HL-60 (cell line): ENCODE measurements around the gene L3MBTL2.

Source experiments
- POLR2AphosphoS5 ChIP-seq: IDR thresholded peaks from 2 replicates; pipeline ENCODE4 v1.6.1; 2012; ENCODE audit warnings: low read depth
- REST ChIP-seq: IDR thresholded peaks from 2 replicates; pipeline ENCODE4 v1.6.1; 2012; ENCODE audit warnings: low read depth; ENCODE audit not compliant: insufficient replicate concordance
- TF ChIP-seq, protein P1 (sequence below): IDR thresholded peaks from one replicate; pipeline ENCODE4 v1.5.1; 2011; ENCODE audit warnings: low read length, control low read depth, inconsistent platforms; ENCODE audit not compliant: insufficient read depth

DNA sequence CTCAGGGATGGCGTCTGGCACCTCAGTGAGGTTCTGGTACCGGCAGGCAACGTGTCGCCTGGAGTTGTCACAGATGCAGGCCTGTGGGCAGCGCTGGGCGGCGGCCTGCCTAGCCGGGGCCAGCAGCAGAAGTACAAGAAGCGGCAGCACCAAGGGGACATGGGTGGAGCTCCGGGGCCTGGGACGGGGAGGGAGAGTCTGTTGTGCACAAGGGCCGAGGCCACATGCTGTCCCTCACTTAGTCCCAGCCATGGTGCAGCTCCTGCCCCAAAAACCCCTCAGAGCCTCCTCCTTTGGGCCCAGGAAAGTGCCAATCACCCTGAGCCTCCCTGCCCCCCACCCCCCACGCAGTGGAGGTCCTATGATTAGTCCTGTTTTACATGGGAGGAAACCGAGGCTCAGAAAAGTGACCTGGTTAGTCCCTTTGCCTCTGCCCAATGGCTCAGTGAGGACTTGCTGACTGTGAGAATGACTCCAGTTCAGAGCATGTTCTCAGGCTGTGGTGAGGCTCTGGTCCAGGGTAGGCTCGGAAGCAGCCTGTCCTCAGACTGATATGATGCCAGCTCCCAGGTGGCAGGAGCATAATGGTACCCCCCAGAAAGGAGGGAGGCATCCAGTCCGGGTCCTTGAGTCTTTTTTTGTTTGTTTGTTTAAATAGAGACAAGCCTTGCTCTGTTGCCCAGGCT is 34.5 kb downstream of the L3MBTL2 start:
- TF ChIP-seq, protein P1, sequence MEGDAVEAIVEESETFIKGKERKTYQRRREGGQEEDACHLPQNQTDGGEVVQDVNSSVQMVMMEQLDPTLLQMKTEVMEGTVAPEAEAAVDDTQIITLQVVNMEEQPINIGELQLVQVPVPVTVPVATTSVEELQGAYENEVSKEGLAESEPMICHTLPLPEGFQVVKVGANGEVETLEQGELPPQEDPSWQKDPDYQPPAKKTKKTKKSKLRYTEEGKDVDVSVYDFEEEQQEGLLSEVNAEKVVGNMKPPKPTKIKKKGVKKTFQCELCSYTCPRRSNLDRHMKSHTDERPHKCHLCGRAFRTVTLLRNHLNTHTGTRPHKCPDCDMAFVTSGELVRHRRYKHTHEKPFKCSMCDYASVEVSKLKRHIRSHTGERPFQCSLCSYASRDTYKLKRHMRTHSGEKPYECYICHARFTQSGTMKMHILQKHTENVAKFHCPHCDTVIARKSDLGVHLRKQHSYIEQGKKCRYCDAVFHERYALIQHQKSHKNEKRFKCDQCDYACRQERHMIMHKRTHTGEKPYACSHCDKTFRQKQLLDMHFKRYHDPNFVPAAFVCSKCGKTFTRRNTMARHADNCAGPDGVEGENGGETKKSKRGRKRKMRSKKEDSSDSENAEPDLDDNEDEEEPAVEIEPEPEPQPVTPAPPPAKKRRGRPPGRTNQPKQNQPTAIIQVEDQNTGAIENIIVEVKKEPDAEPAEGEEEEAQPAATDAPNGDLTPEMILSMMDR = no peak
- TF ChIP-seq REST (no peak), POLR2AphosphoS5 (no peak)
